ENCODE results near the gene UBE2Q1. TPM values are rescaled to one million over a fixed set of nuclear protein-coding genes. Genes with fewer than 3 reads are reported as not detected.
A peak's percentile ranks its signal among the peaks of the same experiment; 100 is the strongest.

Gene UBE2Q1
- total RNA-seq, 1 experiment from 2014 or later: 62.7 TPM

DNA sequence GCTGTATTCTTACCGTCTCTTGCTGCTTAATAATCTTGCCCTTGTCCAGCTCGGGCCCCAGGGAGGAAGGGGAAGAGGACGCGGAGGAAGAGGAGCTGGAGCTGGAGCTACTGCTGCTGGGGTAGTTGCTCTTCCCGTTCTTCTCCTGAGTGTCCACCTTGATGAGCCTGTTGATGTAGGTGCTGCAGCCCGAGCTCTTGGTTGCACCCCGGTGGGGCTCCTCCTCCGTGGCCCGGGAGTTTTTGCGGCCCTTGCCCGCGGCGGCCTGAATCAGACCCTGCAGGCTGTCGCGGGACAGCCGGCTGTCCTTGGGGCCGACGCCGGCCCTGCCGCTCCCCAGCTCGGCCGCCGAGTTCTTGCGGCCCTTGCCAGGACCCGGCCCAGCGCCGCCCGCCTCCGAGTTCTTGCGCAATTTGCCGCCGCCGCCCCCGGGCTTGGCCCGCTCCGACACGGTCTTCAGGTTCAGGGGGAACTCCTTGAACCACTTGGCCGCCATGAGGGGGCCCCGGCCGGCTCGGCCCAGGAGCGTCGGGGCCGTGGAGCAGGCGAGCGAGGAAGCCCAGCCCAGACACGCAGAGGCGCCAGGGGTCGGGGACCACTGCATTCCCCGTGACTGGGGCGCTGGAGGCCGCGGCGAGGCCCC is 56.9 kb downstream of the UBE2Q1 start:
- DNase-seq (ENCODE audit: low spot score): peak; percentile 59
- Mint-ChIP-seq H3K27ac (no peak overlapping the region), H3K9me3 (0 out of 2 replicates have a peak, but pooled peaks cover 8% of the 10 kb centered on the region), H3K27me3 (ENCODE audit: low read depth) (peaks cover 77% of the 10 kb centered on the region), H3K36me3 (peaks cover 4% of the 10 kb centered on the region), H3K4me3 (peak overlapping the region; percentile 70), H3K4me1 (peaks cover 11% of the 10 kb centered on the region)
- no peak for TF ChIP-seq JUN (CRISPR knock-in tag; IDR thresholded peaks at IDR 0.05)
- TF ChIP-seq, protein P1, sequence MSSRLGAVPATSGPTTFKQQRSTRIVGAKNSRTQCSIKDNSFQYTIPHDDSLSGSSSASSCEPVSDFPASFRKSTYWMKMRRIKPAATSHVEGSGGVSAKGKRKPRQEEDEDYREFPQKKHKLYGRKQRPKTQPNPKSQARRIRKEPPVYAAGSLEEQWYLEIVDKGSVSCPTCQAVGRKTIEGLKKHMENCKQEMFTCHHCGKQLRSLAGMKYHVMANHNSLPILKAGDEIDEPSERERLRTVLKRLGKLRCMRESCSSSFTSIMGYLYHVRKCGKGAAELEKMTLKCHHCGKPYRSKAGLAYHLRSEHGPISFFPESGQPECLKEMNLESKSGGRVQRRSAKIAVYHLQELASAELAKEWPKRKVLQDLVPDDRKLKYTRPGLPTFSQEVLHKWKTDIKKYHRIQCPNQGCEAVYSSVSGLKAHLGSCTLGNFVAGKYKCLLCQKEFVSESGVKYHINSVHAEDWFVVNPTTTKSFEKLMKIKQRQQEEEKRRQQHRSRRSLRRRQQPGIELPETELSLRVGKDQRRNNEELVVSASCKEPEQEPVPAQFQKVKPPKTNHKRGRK (CRISPR knock-in tag; IDR thresholded peaks at IDR 0.05; ENCODE audit: borderline replicate concordance): no peak
- TF ChIP-seq PRRX2 (CRISPR knock-in tag; IDR thresholded peaks at IDR 0.05): no peak
- TF ChIP-seq, protein P2, sequence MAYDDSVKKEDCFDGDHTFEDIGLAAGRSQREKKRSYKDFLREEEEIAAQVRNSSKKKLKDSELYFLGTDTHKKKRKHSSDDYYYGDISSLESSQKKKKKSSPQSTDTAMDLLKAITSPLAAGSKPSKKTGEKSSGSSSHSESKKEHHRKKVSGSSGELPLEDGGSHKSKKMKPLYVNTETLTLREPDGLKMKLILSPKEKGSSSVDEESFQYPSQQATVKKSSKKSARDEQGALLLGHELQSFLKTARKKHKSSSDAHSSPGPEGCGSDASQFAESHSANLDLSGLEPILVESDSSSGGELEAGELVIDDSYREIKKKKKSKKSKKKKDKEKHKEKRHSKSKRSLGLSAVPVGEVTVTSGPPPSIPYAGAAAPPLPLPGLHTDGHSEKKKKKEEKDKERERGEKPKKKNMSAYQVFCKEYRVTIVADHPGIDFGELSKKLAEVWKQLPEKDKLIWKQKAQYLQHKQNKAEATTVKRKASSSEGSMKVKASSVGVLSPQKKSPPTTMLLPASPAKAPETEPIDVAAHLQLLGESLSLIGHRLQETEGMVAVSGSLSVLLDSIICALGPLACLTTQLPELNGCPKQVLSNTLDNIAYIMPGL (CRISPR knock-in tag; IDR thresholded peaks at IDR 0.05): no peak
- TF ChIP-seq NFATC4 (CRISPR knock-in tag; IDR thresholded peaks at IDR 0.05): no peak
- TF ChIP-seq TP53 (CRISPR knock-in tag; IDR thresholded peaks at IDR 0.05): no peak
- TF ChIP-seq NFE2L1 (CRISPR knock-in tag; IDR thresholded peaks at IDR 0.05): no peak
- peak; percentile 54 for ATAC-seq
- ChIA-PET POLR2A (no interaction called here), CTCF (interaction anchor here (0.6 to 2.9 kb wide), 5 partner anchors 8 to 45 kb away, joined by 3 to 10 read pairs (median 4); no protein-coding TSS in a partner anchor)

DNA sequence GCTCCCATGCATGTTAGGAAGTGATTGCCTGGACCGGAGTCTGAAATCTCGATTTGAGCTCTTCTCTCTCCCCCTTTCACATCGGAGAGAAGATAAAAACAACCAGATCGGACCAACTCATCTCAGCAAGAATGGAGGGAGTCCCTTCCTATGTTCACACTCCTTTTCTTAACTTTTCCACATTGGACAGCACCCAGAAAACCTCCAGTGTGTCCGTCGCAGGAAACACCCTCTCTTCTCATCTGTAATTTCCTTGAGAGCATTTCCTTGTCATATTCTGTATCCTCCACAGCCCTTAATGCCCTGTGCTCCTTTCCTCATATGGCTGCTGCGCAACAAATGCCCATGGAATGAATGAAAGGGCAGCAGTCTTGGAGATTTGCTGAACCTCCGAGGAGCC is 57.9 kb downstream of the UBE2Q1 start:
- no peak overlapping the region for H3K27ac Mint-ChIP-seq
- POLR2A ChIA-PET: no interaction called here
- H3K27me3 Mint-ChIP-seq (ENCODE audit: low read depth): peaks cover 67% of the 10 kb centered on the region
- no peak for DNase-seq (ENCODE audit: low spot score)
- no peak for ATAC-seq
- CTCF ChIA-PET: interaction anchor here (0.5 to 2.9 kb wide), 4 partner anchors 20 to 60 kb away, joined by 3 to 10 read pairs (median 7); no protein-coding TSS in a partner anchor
- H3K9me3 Mint-ChIP-seq: no peaks in the 10 kb centered on the region
- no peak overlapping the region for H3K4me3 Mint-ChIP-seq
- peaks cover 12% of the 10 kb centered on the region for H3K4me1 Mint-ChIP-seq
- H3K36me3 Mint-ChIP-seq: no peaks in the 10 kb centered on the region; the same call in 1 of the 2 replicates
- TF ChIP-seq SMAD4 (CRISPR knock-in tag; IDR thresholded peaks at IDR 0.05): no peak
- TF ChIP-seq CREB1 (CRISPR knock-in tag; IDR thresholded peaks at IDR 0.05): no peak
- TF ChIP-seq ESRRA (CRISPR knock-in tag; IDR thresholded peaks at IDR 0.05; ENCODE audit: borderline replicate concordance): no peak

DNA sequence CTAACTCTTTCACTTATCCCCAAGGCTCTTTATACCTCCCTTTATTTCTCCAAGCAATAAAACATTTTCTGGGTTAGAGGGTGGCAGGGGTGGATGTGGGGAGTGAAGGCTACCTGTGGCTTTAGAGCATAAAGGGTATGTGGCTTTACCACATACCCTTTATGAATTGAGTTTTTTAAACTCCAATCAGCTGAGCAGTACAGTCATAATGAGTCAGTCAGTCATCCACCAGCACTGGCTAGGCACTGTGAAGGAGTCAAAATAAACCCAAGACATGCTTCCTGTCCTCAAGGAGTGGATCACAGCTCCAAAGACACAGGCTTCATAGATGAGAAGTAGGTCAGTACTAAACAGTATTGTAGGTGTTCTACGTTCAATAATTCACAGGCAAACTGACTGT is 59.0 kb downstream of the UBE2Q1 start:
- no peak for DNase-seq (ENCODE audit: low spot score)
- no peaks in the 10 kb centered on the region; the same call in 1 of the 2 replicates for H3K36me3 Mint-ChIP-seq
- peaks cover 57% of the 10 kb centered on the region for H3K27me3 Mint-ChIP-seq (ENCODE audit: low read depth)
- H3K4me3 Mint-ChIP-seq: no peak overlapping the region
- TF ChIP-seq, protein P3, sequence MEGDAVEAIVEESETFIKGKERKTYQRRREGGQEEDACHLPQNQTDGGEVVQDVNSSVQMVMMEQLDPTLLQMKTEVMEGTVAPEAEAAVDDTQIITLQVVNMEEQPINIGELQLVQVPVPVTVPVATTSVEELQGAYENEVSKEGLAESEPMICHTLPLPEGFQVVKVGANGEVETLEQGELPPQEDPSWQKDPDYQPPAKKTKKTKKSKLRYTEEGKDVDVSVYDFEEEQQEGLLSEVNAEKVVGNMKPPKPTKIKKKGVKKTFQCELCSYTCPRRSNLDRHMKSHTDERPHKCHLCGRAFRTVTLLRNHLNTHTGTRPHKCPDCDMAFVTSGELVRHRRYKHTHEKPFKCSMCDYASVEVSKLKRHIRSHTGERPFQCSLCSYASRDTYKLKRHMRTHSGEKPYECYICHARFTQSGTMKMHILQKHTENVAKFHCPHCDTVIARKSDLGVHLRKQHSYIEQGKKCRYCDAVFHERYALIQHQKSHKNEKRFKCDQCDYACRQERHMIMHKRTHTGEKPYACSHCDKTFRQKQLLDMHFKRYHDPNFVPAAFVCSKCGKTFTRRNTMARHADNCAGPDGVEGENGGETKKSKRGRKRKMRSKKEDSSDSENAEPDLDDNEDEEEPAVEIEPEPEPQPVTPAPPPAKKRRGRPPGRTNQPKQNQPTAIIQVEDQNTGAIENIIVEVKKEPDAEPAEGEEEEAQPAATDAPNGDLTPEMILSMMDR (IDR thresholded peaks at IDR 0.05): no peak
- TF ChIP-seq, protein P1 (CRISPR knock-in tag; IDR thresholded peaks at IDR 0.05; ENCODE audit: borderline replicate concordance): no peak
- no peak for TF ChIP-seq GRHL2 (CRISPR knock-in tag; IDR thresholded peaks at IDR 0.05; ENCODE audit: insufficient replicate concordance, severe bottlenecking)
- TF ChIP-seq, protein P4, sequence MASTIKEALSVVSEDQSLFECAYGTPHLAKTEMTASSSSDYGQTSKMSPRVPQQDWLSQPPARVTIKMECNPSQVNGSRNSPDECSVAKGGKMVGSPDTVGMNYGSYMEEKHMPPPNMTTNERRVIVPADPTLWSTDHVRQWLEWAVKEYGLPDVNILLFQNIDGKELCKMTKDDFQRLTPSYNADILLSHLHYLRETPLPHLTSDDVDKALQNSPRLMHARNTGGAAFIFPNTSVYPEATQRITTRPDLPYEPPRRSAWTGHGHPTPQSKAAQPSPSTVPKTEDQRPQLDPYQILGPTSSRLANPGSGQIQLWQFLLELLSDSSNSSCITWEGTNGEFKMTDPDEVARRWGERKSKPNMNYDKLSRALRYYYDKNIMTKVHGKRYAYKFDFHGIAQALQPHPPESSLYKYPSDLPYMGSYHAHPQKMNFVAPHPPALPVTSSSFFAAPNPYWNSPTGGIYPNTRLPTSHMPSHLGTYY (CRISPR knock-in tag; IDR thresholded peaks at IDR 0.05): no peak
- no peak for ATAC-seq
- ChIA-PET POLR2A (no interaction called here), CTCF (interaction anchor here (0.6 kb wide), 1 partner anchor 276 kb away, joined by 5 read pairs; no protein-coding TSS in a partner anchor)
- peaks cover 12% of the 10 kb centered on the region for H3K4me1 Mint-ChIP-seq
- H3K9me3 Mint-ChIP-seq: no peaks in the 10 kb centered on the region
- no peak overlapping the region for H3K27ac Mint-ChIP-seq

Other genes starting within 250 kb of the UBE2Q1 start
- not detected in 3 replicates for gene AQP10, start 237.6 kb downstream of the UBE2Q1 start, total RNA-seq (2021)
- 38.8 to 50.0 TPM (median 40.8 TPM) in 3 replicates for gene ATP8B2, start 233.1 kb downstream of the UBE2Q1 start, total RNA-seq (2021)
- gene IL6R, start 153.3 kb downstream of the UBE2Q1 start, total RNA-seq (2021): 3.2 to 7.0 TPM (median 3.4 TPM) in 3 replicates
- 0.09 to 0.46 TPM (median 0.25 TPM) in 3 replicates for gene TDRD10, start 56.4 kb downstream of the UBE2Q1 start, total RNA-seq (2021)
- 0.73 to 1.1 TPM (median 0.79 TPM) in 3 replicates for gene SHE, start 56.2 kb downstream of the UBE2Q1 start, total RNA-seq (2021)
- 1.6 to 1.7 TPM (median 1.7 TPM) in 3 replicates for gene CHRNB2, start 9.1 kb upstream of the UBE2Q1 start, total RNA-seq (2021)
- gene ADAR, start 49.5 kb upstream of the UBE2Q1 start, total RNA-seq (2021): 208 to 221 TPM (median 215 TPM) in 3 replicates

Data from WTC11 (cell line).